CD4-positive, alpha-beta T cell treated with Interleukin-21 for 1 hour (primary cell): ENCODE measurements around the gene LPP.
A peak's percentile ranks its signal among the peaks of the same experiment; 100 is the strongest.

Experiments
- DNase-seq: peaks from one replicate; pipeline ENCODE4 v3.0.0-alpha.2; 2020

Gene LPP

GRCh38 chr3:188533612-188534357 is 379.8 kb downstream of the LPP start:
- DNase-seq, result no peak

GRCh38 chr3:188534633-188535032 is 380.7 kb downstream of the LPP start:
- no peak for DNase-seq

DNA sequence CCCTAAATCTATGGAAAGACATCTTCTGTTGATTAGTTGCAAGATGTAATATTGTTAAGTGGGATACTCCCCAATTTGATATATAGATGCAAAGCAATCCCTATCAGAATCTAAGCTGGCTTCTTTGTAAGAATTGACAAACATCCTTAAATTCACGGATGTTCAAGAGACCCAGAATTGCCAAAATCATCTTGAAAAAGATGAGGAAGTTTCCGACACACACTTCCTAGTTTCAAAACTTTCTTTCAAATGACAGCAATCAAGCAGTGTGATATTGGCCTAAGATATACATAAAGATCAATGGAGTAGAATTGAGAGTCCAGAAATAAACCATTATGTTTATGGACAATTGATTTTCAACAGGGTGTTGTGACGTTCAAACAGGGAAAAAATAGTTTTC is 383.6 kb downstream of the LPP start:
- DNase-seq, result no peak

- DNase-seq, result no peak
Measured at GRCh38 chr3:188539037-188539436, 385.1 kb downstream of the LPP start.

GRCh38 chr3:188539631-188540194 is 385.8 kb downstream of the LPP start:
- DNase-seq, result no peak

DNA sequence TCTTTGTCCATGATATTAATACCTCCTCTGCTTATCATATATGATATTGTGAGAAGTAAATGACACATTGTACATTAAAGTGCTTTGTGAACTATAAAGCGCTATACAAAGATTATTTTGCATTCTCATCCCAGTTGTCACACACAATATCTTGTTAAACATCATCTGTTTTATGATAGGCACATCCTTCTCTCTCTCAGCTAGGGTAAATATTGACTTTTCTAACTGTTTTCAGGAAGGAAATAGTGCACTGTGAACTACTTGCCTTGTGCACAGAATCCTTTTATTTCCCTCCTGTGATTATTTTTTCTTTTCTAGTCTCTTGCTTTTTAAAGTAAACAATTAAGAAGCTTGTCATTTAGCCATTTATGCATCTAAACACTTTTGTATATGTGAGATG is 388.2 kb downstream of the LPP start:
- DNase-seq, result no peak

- no peak for DNase-seq
Measured at GRCh38 chr3:188544012-188544411, 390.1 kb downstream of the LPP start.

DNA sequence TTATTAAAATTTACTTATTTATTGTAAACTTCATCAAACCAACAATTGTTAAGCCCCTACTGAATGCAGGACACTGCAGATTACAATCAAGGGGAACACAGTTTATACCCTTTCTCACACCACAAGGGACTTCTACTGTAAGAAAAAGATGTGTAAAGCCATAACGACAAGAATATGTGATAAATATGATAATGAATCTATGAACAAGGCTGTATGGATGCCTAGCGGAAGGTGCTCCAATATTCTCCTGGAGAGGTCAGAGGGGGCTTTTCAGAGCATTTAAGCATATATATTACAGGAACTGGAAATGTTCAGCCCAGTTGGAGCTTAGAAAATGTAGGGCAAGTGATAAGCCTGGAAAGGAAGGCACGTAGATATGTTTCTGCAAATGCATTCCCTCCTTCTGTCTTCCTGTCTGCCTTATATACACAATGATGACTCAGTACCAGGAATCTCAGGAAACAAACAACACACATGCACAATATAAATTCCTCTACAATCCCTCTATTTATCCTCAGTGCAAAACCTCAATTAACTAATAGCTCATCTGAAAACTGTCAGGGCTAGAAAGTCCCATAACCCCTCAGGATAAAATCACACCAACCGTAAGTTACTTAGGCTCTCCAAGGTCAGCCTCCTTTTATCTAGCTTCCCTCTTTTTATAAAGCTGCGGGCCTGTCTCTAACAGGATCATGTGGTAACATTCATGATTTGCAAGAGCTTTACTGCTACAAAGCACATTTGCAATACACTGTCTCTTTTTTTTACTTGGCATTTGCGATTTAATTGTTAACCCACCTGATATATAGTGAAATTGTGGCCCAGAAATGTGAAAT is 393.1 kb downstream of the LPP start:
- no peak for DNase-seq

GRCh38 chr3:188553569-188553968 is 399.6 kb downstream of the LPP start:
- peak; percentile 57 for DNase-seq

DNA sequence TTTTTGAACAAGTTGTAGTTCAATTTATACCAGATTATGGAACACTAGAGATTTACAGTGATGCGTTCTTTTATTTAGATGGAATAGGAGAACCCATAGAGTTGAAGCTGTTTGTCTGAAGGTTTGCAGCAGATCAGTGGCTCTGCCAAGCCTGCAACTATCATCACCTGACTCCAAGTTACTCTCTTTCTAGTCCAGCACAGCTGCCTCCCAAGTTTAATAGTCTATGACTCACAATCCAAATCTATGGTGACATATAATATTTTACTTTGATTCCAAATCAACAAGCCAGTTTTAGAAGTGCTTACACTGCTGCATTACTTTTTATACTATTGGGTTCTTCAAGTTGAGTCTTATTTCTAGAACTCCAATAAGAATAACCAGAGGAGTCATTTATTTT is 400.4 kb downstream of the LPP start:
- DNase-seq, result no peak

DNA sequence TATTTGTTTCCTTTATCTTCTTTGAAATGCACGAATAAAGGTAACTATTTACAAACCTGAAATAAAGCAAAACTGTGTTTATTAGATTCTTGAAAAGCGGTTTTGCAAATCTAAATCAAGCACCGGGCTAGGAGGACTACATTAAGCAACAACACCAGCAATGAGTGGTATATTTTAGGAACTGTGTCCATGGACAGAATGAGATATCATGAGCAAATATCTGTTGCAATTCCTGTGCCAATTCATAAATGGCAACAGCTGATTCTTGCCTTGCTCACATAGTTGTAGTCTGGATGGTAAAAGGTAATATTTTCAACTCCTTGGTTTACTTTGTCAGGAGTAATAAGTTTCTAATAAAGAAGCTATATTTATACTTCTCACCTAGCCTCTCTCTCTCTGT is 403.3 kb downstream of the LPP start:
- no peak for DNase-seq

GRCh38 chr3:188558343-188559071 is 404.6 kb downstream of the LPP start:
- DNase-seq, result no peak

- DNase-seq, result no peak
Measured at GRCh38 chr3:188559072-188559429, 405.1 kb downstream of the LPP start.

GRCh38 chr3:188559856-188560255 is 405.9 kb downstream of the LPP start:
- DNase-seq, result no peak

GRCh38 chr3:188562144-188562543 is 408.2 kb downstream of the LPP start:
- no peak for DNase-seq

DNA sequence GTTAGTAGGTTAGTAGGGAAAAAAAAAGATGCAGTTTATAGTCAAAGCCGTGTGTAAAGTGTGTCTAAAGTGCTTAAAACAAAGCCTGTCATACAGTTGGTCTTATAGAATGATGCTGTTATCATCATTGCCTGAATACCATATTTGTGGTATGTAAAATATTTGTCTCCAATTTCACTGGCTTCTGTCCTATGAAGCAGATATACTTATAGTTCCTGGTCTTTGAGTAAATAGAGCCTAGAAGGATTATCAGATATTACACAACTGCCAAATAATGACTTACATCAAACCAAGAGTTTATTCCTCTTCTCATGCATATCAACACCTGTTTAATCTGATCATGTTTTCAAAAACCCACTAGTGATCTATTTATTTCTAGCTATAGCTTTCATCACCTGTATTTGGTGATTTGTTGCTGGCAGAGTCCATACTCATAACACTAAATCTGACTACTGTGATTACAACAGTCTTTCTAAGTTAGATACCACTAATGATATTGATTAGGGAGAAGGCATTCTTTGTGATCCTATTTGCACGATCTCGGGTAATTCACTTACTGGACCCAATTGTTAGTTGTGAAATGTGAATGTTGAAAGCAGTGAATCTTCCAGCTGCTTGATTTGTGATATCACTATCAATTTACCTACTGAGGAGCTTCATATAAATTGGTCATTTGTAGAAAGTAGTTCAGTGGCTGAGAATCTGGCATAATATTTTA is 413.7 kb downstream of the LPP start:
- DNase-seq, result no peak

DNA sequence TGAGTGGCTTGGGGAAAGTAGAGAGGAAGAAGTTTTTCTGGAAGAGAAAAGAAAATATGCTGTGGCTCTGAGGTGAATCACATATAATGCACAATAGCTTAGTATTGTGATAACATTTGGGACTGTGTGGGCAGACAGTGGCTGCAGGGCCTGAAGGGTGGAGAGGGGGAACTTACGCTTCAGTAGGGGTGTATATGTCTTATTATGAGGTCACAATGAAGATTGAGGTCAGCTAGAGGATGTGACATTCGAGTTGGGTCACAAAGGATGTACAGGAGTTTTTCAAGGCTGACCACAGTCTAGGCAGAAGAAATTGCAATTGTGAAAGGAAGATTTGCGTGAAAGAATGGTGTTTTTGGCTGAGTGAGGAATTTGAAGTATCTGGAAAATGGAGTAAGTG is 414.8 kb downstream of the LPP start:
- peak; percentile 10 for DNase-seq

GRCh38 chr3:188571531-188572095 is 417.7 kb downstream of the LPP start:
- DNase-seq, result no peak

- no peak for DNase-seq
Measured at GRCh38 chr3:188573291-188573940, 419.5 kb downstream of the LPP start.

DNA sequence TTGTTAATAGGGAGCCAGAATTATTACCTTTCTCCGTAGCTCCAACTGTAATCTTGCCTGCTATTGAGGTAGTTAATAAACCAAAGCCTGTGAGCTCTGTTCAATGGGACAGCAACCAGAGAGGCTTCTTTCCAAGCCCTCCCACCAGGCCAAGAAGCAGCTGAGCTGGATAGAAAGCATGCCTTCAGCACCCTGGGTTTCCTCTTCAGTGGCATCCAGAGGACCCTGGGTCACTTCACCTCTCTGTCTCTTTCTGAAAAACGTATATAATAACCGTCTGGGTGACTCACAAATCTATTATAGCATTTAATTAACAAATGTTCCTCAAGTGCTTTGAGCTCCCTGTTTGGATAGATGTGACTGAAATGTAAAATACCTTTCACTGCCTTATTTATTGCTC is 420.0 kb downstream of the LPP start:
- DNase-seq, result no peak

GRCh38 chr3:188574885-188575284 is 420.9 kb downstream of the LPP start:
- DNase-seq, result no peak

DNA sequence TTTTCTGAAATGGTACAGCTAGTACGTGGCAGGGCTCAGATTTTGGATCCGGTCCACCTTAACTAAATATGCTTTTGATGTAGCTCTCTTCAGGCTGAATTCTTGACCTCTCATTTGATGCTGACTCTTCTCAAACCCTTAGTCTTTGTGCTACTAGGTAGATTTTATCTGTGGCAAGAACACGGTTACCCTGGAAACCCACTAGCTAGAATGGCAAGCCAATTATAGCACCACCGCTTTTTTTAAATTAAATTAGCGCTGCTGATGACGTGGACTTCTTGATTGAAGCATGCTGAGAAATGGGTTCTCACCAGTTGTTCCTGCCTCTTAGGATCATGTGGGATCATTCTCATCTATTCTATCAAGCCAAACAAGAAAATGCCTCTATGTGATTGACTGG is 421.5 kb downstream of the LPP start:
- no peak for DNase-seq
